HL-60 (cell line): ENCODE measurements around the gene ERC2.

Experiments
- CTCF ChIP-seq: IDR thresholded peaks from one replicate; pipeline ENCODE4 v1.5.1; 2011; ENCODE audit warnings: low read length, control low read depth, inconsistent platforms; ENCODE audit not compliant: insufficient read depth
- GABPA ChIP-seq: IDR thresholded peaks from 2 replicates; pipeline ENCODE4 v1.6.1; 2012; ENCODE audit warnings: low read depth
- POLR2AphosphoS5 ChIP-seq: IDR thresholded peaks from 2 replicates; pipeline ENCODE4 v1.6.1; 2012; ENCODE audit warnings: low read depth

DNA sequence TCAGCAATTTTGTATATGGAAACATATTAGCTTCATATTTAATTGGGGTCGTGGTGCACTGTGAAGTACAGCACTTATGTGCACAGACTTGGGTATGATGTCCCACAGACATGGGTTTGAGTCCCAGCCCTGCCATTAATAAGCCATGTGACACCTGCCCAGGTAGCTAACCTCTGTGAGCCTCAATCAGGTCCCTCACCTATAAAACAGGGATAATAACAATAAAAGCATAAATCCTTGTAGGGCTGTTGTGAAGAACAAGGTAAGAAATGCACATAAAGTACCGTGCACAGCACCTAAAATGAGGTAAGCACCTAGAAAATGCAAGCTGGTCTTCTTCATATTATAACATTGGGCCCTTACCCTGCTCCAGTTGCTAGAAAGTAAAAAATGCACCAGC lies 807.6 kb downstream of the ERC2 start:
- TF ChIP-seq CTCF (no peak), GABPA (no peak), POLR2AphosphoS5 (no peak)
